NOMO-1 (cell line): ENCODE data around the gene BTG4.

Source experiments
- DNase-seq, 2 experiments: peaks; one replicate each; lab custom pipeline; 2025; ENCODE audit not compliant: unreplicated experiment in 2 of 2; lab: John Stamatoyannopoulos, UW

Gene BTG4

GRCh38 chr11:111512296-111513239 is at the start of gene BTG4:
BTG4 (minus strand) TSS chr11:111512386; CDS start chr11:111498776, 13,610 bp downstream.
- DNase-seq, result no peak

DNA sequence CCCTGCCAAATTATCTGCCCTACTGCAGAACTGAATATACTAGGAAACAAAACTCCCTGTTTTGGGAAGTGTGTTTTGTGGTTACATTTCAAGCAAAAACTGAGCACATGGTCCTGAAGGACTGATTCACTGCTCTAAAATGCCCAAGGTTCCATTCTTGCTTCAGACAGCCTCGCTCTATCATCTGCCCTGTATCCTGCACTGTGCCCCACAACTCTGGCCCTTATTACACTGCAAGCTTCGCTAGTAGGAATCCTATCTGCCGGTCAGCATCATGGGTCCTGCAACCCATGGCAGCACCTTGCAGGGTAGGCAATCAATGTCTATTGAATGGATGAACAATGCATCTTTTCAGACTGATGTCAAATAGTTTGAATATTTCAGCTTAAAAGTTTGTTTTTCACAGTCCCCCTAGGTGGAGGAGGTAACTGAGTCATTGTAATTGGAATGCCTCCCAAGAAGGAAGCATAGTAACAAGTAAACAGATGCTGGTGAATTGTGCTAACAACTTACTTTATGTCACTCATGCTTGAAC is 49.7 kb upstream of the BTG4 start:
- DNase-seq, result no peak

- DNase-seq, result no peak
These were observed 49.1 kb upstream of the BTG4 start for GRCh38 chr11:111561306-111561705.

GRCh38 chr11:111560800-111561199 is 48.6 kb upstream of the BTG4 start:
- DNase-seq, result no peak

DNA sequence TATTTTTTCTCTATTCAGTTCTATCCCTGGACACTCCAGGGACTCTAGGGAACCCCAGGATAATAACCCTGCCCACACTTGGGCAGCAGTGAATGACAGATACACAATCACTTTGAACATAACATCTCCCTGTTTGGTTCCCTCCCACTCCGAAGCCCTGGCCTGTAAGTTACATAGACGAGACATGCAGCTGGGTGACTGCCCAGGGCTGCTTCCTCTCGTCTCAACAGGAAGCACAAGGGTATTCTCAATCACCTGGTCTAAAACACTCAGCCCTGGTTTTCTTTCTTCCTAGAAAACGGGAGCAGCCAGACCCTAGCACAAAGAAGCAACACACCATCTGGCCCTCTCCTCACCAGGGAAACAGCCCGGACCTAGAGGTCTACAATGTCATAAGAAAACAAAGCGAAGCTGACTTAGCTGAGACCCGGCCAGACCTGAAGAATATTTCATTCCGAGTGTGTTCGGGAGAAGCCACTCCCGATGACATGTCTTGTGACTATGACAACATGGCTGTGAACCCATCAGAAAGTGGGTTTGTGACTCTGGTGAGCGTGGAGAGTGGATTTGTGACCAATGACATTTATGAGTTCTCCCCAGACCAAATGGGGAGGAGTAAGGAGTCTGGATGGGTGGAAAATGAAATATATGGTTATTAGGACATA is 47.7 kb upstream of the BTG4 start:
- DNase-seq, result no peak

GRCh38 chr11:111557425-111558111 is 45.4 kb upstream of the BTG4 start:
- no peak for DNase-seq

- no peak for DNase-seq
These were observed 43.1 kb upstream of the BTG4 start for GRCh38 chr11:111555255-111555654.

GRCh38 chr11:111554532-111554931 is 42.3 kb upstream of the BTG4 start:
- DNase-seq, result no peak

DNA sequence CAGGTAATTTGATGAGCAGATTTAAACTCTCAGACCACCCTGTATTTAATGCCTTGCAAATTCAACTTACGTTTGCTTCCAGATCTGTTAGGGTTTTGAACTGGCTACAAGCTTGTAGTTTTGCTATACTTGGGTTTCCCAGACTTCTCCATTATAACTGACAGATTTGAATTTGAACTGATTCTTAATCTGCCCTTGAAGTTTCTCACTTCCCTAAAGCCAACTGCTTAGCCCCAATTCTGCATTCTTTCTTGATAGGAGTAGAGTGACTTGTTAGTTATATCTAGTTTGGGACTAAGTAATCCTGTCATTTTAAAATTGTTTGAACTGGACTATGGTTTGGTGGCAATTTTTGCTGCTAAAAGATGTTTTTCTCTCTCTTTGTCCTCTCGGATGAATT is 38.1 kb upstream of the BTG4 start:
- DNase-seq, result peak; percentile 21 to 40

DNA sequence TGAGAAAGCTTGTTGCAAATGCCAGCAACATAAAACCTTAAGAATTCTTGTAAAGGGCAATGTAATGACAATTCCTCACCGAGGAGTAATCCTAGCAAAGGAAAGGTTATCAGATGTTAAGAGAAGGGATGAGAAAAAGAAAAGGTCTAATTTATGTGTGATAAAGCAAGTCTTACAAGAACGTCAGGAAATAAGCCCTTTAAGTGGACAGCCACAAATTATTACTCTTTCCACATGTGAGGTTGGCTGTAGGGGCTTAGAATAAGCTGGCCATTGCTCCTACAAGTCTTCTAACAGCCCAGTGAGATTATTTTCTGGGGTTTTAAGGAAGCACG is 37.6 kb upstream of the BTG4 start:
- DNase-seq, result no peak

GRCh38 chr11:111549196-111549868 is 37.1 kb upstream of the BTG4 start:
- no peak for DNase-seq

- no peak for DNase-seq
These were observed 36.3 kb upstream of the BTG4 start for GRCh38 chr11:111548525-111548924.

DNA sequence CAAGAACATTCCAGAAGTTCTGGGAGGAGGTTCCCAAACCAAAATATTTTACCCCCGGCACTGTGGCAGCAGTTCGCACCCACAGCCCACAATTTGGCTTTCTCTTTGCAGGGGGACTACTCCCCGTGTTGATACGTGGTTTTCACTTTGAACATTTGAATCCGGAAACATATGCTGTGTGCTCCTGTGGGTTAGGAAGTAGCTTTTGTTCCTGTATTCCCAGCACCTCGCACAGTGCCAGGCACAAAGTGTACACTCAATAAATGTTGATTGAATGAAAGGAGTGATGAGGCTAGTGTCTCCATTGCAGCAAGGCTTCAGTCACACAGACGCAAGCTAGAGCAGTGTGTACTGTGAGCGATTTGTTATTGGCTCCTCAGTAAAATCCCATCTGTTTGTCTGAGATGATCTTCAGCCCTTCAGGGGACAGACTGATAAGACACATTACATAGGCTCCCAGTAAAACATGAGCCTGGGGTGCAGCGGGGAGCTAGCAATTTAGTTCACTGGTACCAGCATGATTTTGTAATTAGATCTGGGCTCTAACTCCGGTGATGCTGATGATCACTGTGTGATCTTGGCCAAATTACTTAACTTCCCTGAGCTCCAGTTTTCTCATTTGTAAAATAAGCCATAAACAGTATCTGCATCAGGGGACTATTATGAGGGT is 30.6 kb upstream of the BTG4 start:
- no peak for DNase-seq

DNA sequence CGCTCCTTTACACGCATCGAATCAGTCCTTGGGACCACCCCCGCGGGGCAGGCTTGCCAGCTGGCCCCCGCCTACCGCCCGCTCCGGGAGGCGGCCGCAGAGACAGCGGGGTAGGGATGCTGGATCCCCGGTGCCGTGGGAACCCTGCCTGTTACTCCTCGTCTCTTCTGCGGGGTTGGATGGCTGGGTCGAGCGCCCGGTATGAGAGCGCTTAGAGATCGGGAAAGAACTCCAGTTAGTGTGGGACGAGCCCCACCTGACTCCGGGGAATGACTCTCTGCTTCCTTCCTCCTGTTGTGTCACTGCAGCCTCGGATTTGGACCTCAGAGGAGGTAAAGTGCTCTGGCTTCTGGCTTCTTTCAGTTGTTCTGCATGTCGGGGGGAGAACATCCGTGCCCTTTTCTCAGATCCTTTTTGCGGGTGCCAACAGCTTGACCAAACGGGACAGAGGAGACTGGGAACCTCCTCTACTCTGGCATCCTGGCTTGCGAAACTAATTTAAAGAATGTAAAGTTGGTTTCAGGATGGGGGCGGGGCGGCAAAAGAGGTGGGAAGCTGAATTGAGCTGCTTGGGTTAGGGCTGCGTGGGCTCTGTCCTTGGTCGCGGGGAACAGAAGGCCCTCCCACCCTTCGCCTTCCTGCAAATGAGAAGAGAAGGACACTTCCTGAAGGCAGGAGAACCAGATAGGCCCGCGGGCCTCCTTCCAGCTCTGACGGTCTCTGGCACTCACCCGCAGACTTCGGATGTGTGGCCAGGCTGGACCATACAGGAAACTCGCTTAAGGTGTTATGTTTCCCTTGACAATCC is 29.3 kb upstream of the BTG4 start:
- DNase-seq, result no peak

DNA sequence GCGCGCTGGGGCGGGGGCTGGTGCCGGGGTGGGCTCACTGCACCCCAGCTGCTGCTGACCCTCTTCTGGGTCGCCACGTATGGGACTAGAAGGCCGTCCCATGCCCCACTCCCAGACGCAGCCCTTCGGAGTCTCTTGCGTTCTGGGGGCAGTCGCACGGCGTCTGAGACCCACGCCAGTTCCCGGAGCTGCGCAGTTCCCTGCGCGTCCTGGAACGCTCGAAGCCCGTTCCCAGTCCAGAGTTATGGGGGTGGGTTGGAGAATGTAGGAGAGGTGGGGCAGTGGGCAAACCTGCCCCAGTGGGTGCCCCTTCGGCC is 28.7 kb upstream of the BTG4 start:
- DNase-seq, result no peak

GRCh38 chr11:111540114-111540936 is 28.1 kb upstream of the BTG4 start, which contains the start of gene LAYN:
LAYN (plus strand) TSS chr11:111540720; CDS start chr11:111540844, 124 bp downstream.
- DNase-seq, result no peak

DNA sequence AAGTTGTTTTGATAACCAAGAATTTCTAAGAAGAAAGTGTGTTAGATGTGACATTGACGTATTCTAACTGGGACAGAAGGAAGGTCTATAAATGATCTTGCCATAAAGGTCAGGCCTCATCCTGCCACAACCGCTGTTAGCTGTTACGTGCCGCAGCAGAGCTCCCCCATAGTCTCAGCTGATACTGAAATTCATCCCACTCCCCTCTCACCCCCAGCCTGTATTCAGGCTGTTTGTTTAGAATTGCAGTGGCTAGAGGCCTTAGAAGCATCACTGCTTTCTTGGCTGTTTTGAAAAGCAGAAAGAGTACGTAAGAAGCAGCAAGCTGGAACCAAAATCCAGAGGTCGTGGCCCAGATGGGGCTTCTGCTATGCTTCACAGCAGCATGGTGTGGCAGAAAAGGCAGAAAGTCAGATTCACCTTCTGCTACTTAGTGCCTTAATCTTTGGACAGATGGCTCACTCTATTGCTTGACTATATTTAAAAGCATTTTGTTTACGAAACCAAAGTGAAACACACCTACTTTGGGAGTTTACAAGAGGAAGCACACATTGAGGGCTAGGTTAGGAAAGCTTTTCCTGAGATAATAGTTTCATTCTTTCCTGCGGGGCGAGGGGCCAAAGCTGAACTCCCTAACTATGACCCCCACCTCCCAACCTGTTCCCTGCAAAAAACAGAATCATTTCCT is 27.4 kb upstream of the BTG4 start:
- no peak for DNase-seq
